Skeletal muscle satellite cell (primary cell): Measurements from ENCODE around the gene LMAN2L.

Source experiments
- H3K27me3 ChIP-seq: 2 replicates; pipeline ENCODE4 v1.7.0; 2013; ENCODE audit warnings: low read length; ENCODE audit not compliant: control insufficient read depth, insufficient read depth
- H3K36me3 ChIP-seq: 2 replicates; pipeline ENCODE4 v1.7.0; 2013; ENCODE audit warnings: mild to moderate bottlenecking, control low read depth, low read length; ENCODE audit not compliant: insufficient read depth
- H3K4me1 ChIP-seq: 2 replicates; pipeline ENCODE4 v1.7.0; 2013; ENCODE audit warnings: low read length; ENCODE audit not compliant: control insufficient read depth, insufficient read depth
- H3K4me2 ChIP-seq: 2 replicates; pipeline ENCODE4 v1.7.0; 2013; ENCODE audit warnings: mild to moderate bottlenecking, low read length
- H3K4me3 ChIP-seq: 2 replicates; pipeline ENCODE4 v1.7.0; 2013; ENCODE audit warnings: low read length
- H3K9ac ChIP-seq: 2 replicates; pipeline ENCODE4 v1.7.0; 2013; ENCODE audit warnings: mild to moderate bottlenecking, low read depth, low read length, moderate library complexity
- H3K9me3 ChIP-seq: replicated peaks from 2 replicates; pipeline ENCODE4 v1.7.0; 2013; ENCODE audit warnings: mild to moderate bottlenecking, control low read depth, low read length

The LMAN2L gene

GRCh38 chr2:96656540-96656939 lies 83.3 kb downstream of the LMAN2L start:
- H3K9ac ChIP-seq, result no peak overlapping the region
- H3K4me1 ChIP-seq, result no peaks in the 10 kb centered on the region
- peaks cover 29% of the 10 kb centered on the region for H3K27me3 ChIP-seq
- H3K4me2 ChIP-seq, result no peak overlapping the region
- H3K36me3 ChIP-seq, result no peaks in the 10 kb centered on the region
- H3K9me3 ChIP-seq, result no peaks in the 10 kb centered on the region
- no peak overlapping the region for H3K4me3 ChIP-seq
